ENCODE results near the gene PTOV1.

Gene PTOV1

DNA sequence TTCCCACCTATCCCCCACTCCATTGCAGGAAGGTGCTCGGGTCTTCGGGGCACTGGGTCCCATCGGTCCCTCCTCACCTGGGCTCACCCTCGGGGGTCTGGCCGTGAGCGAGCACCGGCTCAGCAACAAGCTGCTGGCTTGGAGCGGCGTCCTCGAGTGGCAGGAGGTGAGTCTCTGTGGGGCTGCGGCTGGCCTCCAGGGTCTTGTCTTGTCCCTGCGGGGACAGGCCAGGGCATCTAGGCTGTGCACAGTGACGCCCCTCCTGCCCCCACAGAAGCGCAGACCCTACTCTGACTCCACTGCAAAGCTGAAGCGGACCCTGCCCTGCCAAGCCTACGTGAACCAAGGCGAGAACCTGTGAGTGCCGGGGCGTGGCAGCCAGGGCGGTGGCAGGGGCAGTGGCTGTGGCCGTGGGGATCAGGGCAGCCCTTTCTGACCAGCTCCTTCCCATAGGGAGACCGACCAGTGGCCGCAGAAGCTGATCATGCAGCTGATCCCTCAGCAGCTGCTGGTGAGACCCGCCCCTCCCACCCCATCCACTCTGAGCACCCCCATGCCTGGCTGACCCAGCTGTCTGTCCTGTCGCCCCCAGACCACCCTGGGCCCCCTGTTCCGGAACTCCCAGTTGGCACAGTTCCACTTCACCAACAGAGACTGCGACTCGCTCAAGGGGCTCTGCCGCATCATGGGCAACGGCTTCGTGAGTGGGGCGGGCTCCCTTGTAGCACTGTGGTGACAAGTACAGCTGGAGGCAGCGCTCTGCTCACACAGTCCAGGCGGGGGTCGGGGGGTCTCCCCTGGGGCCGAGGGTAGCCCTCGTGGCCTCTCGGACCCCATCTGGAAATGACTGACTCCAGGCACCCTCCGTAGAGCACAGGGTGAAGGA, 3.7 kb downstream of the PTOV1 start:
- ChIA-PET CTCF (interaction anchor here (0.7 to 1.6 kb wide), 2 partner anchors 12 to 1702 kb away, joined by 3 to 4 read pairs; no protein-coding TSS in a partner anchor), POLR2A (interaction anchor here (1.0 to 8.8 kb wide), 3 partner anchors 10 to 42 kb away, joined by 4 to 128 read pairs (median 4); partner anchors contain the start of genes FUZ and PNKP)
- Histone ChIP-seq H3K27ac (ENCODE audit: extremely low read depth, low read depth, low read length) (0 out of 2 replicates have a peak overlapping the region, but pooled peaks have one; percentile 43), H3K36me3 (ENCODE audit: control insufficient read depth in 2 of 2, insufficient read depth in 1 of 2, low read length in 2 of 2) (peaks cover 5 to 55% of the 10 kb centered on the region in 2 experiments), H3K9me3 (ENCODE audit: control insufficient read depth, insufficient read depth, low read depth, low read length) (no peaks in the 10 kb centered on the region), H3K4me3 (ENCODE audit: low read depth, low read length) (no peak overlapping the region), H3K4me1 (ENCODE audit: control insufficient read depth, insufficient read depth, low read length) (peaks cover 15% of the 10 kb centered on the region; the same call in 1 of the 2 replicates)
- TF ChIP-seq ZNF302 (tag by site-specific recombination; IDR thresholded peaks at IDR 0.05; ENCODE audit: low read depth) (no peak), GLIS2 (tag by site-specific recombination; IDR thresholded peaks at IDR 0.05) (no peak), ZNF561 (tag by site-specific recombination; IDR thresholded peaks at IDR 0.05; ENCODE audit: borderline replicate concordance) (no peak), ZNF416 (tag by site-specific recombination; IDR thresholded peaks at IDR 0.05) (no peak), ZNF658 (tag by site-specific recombination; IDR thresholded peaks at IDR 0.05) (no peak), FEZF1 (tag by site-specific recombination; IDR thresholded peaks at IDR 0.05) (no peak), ZSCAN30 (tag by site-specific recombination; IDR thresholded peaks at IDR 0.05) (no peak), GLIS1 (tag by site-specific recombination; IDR thresholded peaks at IDR 0.05) (no peak), ZNF629 (tag by site-specific recombination; IDR thresholded peaks at IDR 0.05) (no peak), ZNF223 (tag by site-specific recombination; IDR thresholded peaks at IDR 0.05) (no peak), ZBTB17 (tag by site-specific recombination; IDR thresholded peaks at IDR 0.05) (no peak), ZNF37A (tag by site-specific recombination; IDR thresholded peaks at IDR 0.05) (no peak), ZNF747 (tag by site-specific recombination; IDR thresholded peaks at IDR 0.05) (no peak)
- TF ChIP-seq, protein P1, sequence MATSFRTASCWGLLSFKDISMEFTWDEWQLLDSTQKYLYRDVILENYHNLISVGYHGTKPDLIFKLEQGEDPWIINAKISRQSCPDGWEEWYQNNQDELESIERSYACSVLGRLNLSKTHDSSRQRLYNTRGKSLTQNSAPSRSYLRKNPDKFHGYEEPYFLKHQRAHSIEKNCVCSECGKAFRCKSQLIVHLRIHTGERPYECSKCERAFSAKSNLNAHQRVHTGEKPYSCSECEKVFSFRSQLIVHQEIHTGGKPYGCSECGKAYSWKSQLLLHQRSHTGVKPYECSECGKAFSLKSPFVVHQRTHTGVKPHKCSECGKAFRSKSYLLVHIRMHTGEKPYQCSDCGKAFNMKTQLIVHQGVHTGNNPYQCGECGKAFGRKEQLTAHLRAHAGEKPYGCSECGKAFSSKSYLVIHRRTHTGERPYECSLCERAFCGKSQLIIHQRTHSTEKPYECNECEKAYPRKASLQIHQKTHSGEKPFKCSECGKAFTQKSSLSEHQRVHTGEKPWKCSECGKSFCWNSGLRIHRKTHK (tag by site-specific recombination; IDR thresholded peaks at IDR 0.05): no peak
- TF ChIP-seq, protein P2, sequence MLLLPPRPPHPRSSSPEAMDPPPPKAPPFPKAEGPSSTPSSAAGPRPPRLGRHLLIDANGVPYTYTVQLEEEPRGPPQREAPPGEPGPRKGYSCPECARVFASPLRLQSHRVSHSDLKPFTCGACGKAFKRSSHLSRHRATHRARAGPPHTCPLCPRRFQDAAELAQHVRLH (tag by site-specific recombination; IDR thresholded peaks at IDR 0.05): no peak
- TF ChIP-seq, protein P3, sequence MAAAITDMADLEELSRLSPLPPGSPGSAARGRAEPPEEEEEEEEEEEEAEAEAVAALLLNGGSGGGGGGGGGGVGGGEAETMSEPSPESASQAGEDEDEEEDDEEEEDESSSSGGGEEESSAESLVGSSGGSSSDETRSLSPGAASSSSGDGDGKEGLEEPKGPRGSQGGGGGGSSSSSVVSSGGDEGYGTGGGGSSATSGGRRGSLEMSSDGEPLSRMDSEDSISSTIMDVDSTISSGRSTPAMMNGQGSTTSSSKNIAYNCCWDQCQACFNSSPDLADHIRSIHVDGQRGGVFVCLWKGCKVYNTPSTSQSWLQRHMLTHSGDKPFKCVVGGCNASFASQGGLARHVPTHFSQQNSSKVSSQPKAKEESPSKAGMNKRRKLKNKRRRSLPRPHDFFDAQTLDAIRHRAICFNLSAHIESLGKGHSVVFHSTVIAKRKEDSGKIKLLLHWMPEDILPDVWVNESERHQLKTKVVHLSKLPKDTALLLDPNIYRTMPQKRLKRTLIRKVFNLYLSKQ (tag by site-specific recombination; IDR thresholded peaks at IDR 0.05; ENCODE audit: borderline replicate concordance): no peak
- TF ChIP-seq, protein P4, sequence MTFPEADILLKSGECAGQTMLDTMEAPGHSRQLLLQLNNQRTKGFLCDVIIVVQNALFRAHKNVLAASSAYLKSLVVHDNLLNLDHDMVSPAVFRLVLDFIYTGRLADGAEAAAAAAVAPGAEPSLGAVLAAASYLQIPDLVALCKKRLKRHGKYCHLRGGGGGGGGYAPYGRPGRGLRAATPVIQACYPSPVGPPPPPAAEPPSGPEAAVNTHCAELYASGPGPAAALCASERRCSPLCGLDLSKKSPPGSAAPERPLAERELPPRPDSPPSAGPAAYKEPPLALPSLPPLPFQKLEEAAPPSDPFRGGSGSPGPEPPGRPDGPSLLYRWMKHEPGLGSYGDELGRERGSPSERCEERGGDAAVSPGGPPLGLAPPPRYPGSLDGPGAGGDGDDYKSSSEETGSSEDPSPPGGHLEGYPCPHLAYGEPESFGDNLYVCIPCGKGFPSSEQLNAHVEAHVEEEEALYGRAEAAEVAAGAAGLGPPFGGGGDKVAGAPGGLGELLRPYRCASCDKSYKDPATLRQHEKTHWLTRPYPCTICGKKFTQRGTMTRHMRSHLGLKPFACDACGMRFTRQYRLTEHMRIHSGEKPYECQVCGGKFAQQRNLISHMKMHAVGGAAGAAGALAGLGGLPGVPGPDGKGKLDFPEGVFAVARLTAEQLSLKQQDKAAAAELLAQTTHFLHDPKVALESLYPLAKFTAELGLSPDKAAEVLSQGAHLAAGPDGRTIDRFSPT (tag by site-specific recombination; IDR thresholded peaks at IDR 0.05): no peak

DNA sequence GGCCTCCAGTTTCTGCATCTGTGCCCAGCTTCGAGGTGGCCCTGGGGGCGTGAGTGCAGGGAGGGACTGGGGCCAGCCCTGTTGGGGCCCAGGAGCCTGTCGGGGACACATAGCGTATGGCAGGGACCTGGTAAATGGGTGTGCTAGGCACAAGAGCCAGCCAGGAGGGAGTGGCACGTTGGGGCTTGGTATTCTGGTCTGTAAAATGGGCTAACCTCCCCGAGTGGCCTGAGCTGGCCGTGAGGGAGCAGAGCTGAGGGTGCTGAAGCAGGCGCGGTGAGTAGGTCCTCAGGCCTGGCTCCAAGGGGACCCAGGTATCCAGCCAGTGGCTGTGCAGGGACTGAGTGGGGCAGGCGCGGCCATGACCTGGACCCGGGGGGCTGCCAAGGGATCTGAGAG, 4.3 kb downstream of the PTOV1 start:
- H3K4me3 ChIP-seq (ENCODE audit: low read depth, low read length): no peak overlapping the region
- CTCF ChIA-PET: interaction anchor here (0.5 kb wide), 1 partner anchor 103 kb away, joined by 3 read pairs; no protein-coding TSS in a partner anchor
- 0 out of 2 replicates have a peak overlapping the region, but pooled peaks have one; percentile 43 for H3K27ac ChIP-seq (ENCODE audit: extremely low read depth, low read depth, low read length)
- peaks cover 10 to 61% of the 10 kb centered on the region in 2 experiments for H3K36me3 ChIP-seq (ENCODE audit: control insufficient read depth in 2 of 2, insufficient read depth in 1 of 2, low read length in 2 of 2)
- H3K9me3 ChIP-seq (ENCODE audit: control insufficient read depth, insufficient read depth, low read depth, low read length): no peaks in the 10 kb centered on the region
- POLR2A ChIA-PET: interaction anchor here (8.8 kb wide), 1 partner anchor 9 kb away, joined by 128 read pairs; the partner anchor contains the start of gene PNKP
- peaks cover 15% of the 10 kb centered on the region; the same call in 1 of the 2 replicates for H3K4me1 ChIP-seq (ENCODE audit: control insufficient read depth, insufficient read depth, low read length)
- peak; percentile 31; the same call in 1 of the 2 replicates for TF ChIP-seq KLF1 (tag by site-specific recombination; IDR thresholded peaks at IDR 0.05)
- no peak for TF ChIP-seq ZNF707 (tag by site-specific recombination; IDR thresholded peaks at IDR 0.05)
- no peak for TF ChIP-seq ZNF112 (tag by site-specific recombination; IDR thresholded peaks at IDR 0.05)
- TF ChIP-seq, protein P5, sequence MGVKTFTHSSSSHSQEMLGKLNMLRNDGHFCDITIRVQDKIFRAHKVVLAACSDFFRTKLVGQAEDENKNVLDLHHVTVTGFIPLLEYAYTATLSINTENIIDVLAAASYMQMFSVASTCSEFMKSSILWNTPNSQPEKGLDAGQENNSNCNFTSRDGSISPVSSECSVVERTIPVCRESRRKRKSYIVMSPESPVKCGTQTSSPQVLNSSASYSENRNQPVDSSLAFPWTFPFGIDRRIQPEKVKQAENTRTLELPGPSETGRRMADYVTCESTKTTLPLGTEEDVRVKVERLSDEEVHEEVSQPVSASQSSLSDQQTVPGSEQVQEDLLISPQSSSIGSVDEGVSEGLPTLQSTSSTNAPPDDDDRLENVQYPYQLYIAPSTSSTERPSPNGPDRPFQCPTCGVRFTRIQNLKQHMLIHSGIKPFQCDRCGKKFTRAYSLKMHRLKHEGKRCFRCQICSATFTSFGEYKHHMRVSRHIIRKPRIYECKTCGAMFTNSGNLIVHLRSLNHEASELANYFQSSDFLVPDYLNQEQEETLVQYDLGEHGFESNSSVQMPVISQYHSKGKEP (tag by site-specific recombination; IDR thresholded peaks at IDR 0.05): no peak
- TF ChIP-seq KLF7 (tag by site-specific recombination; IDR thresholded peaks at IDR 0.05; ENCODE audit: borderline replicate concordance): 0 out of 2 replicates have a peak, but pooled peaks have one; percentile 42
- TF ChIP-seq HOXA7 (CRISPR knock-in tag; IDR thresholded peaks at IDR 0.05; ENCODE audit: borderline replicate concordance): no peak
- TF ChIP-seq ZSCAN30 (tag by site-specific recombination; IDR thresholded peaks at IDR 0.05): no peak
- no peak for TF ChIP-seq ZNF530 (tag by site-specific recombination; IDR thresholded peaks at IDR 0.05; ENCODE audit: low read depth)

Data from HEK293 (cell line).